NCI-H82 treated with DMSO at 0.1 percent for 48 hours (cell line): ENCODE measurements around the gene MRPL11.
A peak's percentile ranks its signal among the peaks of the same experiment; 100 is the strongest.

Experiments
- DNase-seq: peaks from one replicate; lab custom pipeline; 2025; ENCODE audit not compliant: unreplicated experiment; lab: John Stamatoyannopoulos, UW

MRPL11 gene

DNA sequence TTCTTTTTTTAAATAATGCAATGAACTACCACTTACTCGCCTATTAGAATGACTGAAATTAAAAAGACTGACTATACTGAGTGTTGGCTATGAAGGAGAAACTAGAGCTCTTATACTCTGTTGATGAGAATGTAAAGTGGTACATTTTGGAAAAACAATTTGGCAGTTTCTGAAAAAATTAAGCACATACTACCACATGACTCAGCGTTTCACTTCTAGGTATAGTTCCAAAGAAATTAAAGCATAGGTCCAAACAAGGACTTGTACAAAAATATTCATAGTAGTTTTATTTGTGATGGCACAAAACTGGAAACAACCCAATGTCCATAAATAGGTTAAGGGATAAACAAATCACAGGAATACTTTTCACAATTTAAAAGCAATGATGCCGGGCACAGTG lies 44.7 kb downstream of the MRPL11 start:
- no peak for DNase-seq

DNA sequence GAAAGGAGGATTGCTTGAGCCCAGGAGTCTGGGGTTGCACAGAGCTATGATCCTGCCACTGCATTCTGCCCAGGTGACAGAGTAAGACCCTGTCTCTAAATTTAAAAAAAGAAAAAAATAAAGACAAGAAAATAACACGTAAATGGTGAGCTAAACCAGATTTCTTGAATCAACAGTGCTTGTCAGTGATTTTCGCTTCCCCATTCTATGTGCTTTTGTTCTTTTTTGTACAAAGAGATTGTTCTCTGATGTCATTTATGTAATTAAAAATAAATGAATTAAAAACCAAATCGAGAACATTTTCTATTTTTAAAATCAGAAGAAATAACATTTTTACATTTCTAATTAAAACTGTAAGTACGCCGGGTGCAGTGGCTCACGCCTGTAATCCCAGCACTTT lies 47.3 kb downstream of the MRPL11 start:
- no peak for DNase-seq

DNA sequence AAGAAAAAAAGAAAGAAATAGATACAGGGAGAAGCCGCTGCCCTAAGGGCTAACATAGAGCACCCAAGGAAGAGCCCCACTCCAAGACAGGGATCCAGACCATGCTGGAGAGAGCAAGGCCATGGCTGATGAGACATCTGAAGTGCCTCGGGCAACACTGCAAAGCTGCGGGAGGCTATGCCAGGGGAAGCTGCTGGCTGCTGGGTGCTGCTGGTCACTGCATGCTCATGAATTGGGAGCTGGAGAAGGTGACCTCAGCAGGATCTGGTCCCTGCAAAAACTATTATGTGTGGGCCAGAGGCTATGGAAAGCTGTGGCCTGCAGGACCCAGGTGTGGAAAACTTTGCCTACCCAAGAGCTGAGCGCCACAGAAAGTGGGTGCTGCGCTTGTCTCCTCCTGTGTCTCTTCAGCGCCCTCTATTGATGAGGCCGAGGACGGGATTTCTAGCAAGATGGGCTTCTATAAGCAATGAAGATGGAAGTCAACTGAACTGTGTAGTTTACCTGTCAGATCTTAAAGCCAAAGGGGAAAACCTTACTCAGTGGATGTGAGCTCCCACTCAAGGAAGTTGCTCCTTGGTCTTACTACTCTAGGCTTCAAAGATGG lies 49.8 kb downstream of the MRPL11 start:
- peak; percentile 54 for DNase-seq

DNA sequence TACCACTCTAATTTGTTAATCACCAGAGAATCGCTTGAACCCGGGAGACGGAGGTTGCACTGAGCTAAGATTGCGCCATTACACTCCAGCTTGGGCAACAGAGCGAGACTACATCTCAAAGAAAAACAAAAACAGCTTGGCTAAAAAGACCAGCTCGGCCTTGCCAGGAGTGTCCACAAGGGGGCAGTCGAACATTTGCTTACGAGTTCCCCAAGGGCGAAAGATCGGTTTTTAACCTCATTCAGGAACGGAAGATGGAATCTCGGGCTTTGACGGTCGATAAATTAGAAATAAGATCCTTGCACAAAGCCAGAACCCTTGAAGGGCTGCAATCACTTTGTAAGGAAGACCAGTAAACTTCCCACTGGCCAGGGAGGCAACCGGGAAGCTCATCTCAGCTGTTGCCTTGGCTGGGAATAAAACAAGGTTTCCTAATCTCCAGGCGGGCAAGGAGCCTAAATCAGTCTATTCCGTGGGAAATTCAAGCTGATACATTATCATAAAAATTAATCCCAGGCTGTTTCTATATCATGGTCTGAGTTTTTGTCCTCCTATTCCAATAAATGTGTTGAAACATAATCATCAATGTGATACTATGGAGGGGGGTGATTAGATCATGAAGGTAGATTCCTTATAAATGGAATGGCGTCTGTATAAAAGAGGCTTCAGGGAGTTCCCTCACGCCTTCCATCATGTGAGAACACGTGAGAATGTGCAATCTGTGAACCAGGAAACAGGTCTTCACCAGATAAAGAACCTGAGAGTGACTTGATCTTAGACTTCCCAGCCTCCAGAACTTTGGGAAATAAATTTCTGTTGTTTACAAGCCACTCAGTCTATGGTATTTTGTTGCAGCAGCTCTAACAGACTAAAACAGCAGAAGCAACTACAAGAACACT lies 52.2 kb downstream of the MRPL11 start:
- peak; percentile 55 for DNase-seq
